GM10847 (cell line): ENCODE measurements around the gene CYP11A1.

Source experiments
- POLR2A ChIP-seq: IDR thresholded peaks from 2 replicates; pipeline ENCODE4 v1.6.1; 2011; ENCODE audit not compliant: insufficient read length; ENCODE audit errors: extremely low read depth

Gene CYP11A1

DNA sequence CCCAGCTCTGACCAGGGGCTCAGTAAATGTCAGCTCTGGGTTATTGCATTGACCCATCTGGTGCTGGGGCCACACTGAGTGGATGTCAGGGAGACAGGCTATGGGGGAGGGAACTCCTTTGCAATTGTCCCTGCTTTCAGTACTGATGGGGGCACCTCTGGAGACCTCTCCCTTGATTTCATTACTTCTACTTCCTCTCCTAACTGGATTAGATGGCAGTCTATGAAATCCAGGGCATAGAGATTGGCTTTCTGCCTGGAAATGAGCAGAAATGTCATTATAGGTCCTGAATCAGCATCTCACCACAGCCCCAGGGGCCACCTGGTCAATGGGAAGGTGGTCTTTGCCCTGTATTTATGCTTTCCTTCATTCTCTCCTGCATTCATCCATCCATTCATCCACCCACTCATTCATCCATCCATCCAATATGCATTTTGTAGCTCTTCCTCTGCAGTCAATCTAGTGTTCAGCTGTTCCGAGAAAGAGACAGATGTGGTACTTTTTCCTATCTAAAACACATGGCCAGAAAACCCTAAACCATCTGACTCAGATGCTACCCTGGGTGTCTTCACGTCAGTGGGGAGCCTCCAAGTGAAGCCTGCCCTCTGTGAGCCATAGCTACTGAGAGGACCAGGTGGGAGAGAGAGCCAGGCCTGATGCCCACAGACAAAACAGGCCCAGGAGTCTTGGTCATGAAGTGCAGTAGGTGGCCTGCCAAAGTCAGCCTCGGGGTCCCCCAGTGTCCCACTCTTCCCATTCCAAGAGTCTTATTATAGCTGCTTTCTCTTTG lies 74.2 kb downstream of the CYP11A1 start:
- TF ChIP-seq POLR2A: no peak

DNA sequence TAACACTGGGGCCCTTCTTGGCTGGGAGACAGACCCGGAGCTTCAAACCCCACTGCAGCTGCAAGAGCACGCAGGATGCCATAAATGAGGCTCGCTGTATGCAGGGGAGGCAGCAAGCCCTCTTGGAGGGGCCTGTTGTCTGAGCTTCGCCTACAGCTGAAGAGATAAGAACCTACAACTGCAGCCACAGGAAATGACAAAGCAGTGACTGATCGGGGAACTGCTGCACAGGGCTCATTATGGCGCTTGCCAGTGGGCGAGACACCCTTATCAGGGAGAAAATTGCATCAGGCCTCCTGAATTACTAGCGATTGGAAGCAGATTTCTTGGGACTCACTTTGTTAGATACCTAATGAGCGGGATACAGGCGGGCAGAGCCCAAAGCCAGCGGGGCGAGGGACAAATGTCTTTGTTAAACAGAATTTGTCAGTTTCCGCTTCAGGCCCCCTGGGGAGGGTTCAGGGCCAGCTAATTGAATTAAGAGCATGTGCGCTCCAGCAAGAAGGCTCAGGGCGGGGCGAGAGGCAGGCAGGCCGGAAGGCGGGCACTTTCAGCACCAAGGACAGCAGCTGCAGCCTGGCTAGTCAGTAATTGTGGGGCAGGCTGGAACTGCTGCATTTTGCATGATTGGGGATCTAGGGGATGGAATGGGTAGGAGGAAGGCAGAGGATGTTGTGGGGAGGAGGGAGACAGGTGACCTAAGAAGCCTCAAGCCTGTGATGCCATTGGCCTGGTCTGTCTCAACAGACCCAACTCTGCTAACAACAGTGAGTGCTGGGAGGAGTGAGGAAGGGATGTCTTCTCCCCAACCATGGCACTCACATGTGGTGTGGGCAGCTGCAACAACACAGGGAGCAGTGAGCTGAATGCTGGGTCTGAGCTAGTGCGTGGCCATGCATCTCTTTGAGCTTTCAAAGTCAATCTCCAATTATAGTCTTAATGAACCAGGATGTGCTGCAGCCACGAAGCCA lies 76.1 kb downstream of the CYP11A1 start:
- no peak for TF ChIP-seq POLR2A

DNA sequence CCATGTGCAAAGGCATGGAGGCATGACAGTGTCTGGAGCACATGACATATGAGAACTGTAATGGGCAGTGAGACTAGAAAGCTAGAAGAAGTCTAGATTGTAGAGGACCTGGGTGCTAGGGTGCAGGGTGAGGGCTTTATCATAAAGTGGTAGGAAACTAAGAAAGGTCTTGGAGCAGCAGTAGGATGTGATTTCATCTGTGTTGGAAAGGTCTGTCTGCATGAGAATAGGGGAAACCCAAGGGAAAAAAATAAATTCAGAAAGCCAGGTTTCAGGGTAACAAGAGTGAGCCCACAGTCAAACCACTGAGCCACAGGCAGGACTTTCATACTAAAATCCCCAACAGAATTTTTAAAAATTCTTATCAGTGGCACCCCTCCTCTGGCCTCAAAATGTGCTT lies 76.8 kb downstream of the CYP11A1 start:
- TF ChIP-seq POLR2A: no peak

DNA sequence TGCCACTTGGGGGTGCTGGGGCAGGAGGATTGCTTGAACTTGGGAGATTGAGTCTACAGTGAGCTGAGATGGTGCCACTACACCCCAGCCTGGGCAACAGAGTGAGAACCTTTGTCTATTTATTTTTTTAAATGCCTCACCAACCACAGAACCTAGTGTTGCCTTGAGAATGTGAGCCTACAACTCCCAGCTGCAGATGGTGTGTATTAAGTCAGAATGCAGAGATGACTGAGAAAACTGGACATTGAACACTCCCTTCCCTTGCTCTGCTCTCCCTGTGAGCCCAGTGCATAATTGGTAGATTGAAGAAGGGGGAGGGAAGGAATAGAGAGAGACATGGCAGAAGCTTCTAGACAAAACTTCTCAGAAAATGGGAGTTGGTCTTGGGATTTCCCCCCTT lies 77.8 kb downstream of the CYP11A1 start:
- TF ChIP-seq POLR2A: no peak
